Breast epithelium (tissue), 3 donors: ENCODE results near the gene FAM200A.
"Not testable (repeated sequence)": the region's sequence is repeated elsewhere in the genome, so short reads cannot be mapped to it uniquely, and the experiment has no call there.

Source experiments
- CTCF ChIP-seq, 3 donors: fragments of 450-650 bp; IDR thresholded peaks; one replicate each; pipeline ENCODE4 v1.5.1; 2016 to 2017; ENCODE audit warnings: antibody characterized with exemption in 3 of 3, mild to moderate bottlenecking in 3 of 3, moderate library complexity in 3 of 3
- POLR2A ChIP-seq: fragments of 450-650 bp; IDR thresholded peaks from one replicate; pipeline ENCODE4 v1.6.1; 2016; ENCODE audit warnings: antibody characterized with exemption, mild to moderate bottlenecking, moderate library complexity
- POLR2AphosphoS5 ChIP-seq, 3 donors: sonication (generic); formaldehyde crosslinking; IDR thresholded peaks; one replicate each; pipeline ENCODE4 v1.6.1; 2017; ENCODE audit warnings: antibody characterized with exemption in 3 of 3

- not testable (repeated sequence) for TF ChIP-seq POLR2A; CTCF (IDR thresholded peaks at IDR 0.05); POLR2AphosphoS5 (IDR thresholded peaks at IDR 0.05)
These were observed 50.7 kb downstream of the FAM200A start for GRCh38 chr7:99501236-99501635.
